Measurements from ENCODE around the gene NCKAP5. TPM values are rescaled to one million over a fixed set of nuclear protein-coding genes. Genes with fewer than 3 reads are reported as not detected.

The NCKAP5 gene
- total RNA-seq, 3 donors from 2014 or later (not counting 1 experiment from before 2014, with no cell fraction given) = 0.12 to 0.20 TPM; not detected in 1

DNA sequence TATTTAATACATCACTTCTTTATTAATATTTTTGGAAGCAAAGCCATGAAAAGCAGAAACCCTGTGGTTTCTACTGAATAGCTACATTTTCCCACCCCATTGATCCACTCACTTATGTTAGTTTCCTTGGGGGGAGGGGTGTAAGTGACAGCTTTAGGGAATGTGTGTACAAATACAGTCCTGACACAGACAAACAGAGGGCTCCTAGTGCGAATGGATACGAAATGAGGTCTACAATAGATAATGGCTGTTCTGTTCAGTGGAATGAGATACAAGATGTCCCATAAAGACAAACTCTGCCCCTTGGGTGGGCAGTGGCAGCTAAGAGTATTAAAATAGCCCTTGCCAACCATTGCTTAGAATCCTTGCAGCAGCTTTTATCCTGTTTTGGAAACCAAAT is 312.9 kb downstream of the NCKAP5 start:
- H3K9me3 ChIP-seq (ENCODE audit: control insufficient read depth, insufficient read depth, low read length) = peaks cover 3% of the 10 kb centered on the region
- H3K36me3 Mint-ChIP-seq = no peaks in the 10 kb centered on the region
- no peak for ATAC-seq
- H3K27ac ChIP-seq (ENCODE audit: low read length) = no peak overlapping the region
- no peaks in the 10 kb centered on the region for H3K27me3 ChIP-seq (ENCODE audit: control insufficient read depth, insufficient read depth, low read length)
- no peak overlapping the region for H3K4me3 ChIP-seq (ENCODE audit: low read length)
- DNase-seq = no peak
- no peaks in the 10 kb centered on the region for H3K4me1 Mint-ChIP-seq
- H3K4me3 Mint-ChIP-seq = no peak overlapping the region
- no peaks in the 10 kb centered on the region for H3K36me3 ChIP-seq (ENCODE audit: control insufficient read depth, insufficient read depth, low read length)
- no peaks in the 10 kb centered on the region for H3K4me1 ChIP-seq (ENCODE audit: control insufficient read depth, insufficient read depth, low read length)
- WGBS (ENCODE audit: insufficient coverage) = 83% methylated on average over 2 of the region's 2 CpGs
- H3K9me3 Mint-ChIP-seq = peaks cover 0 to 3% of the 10 kb centered on the region in 2 donors
- intact Hi-C loops (cut with micrococcal nuclease) = no loop called here
- no peaks in the 10 kb centered on the region for H3K27me3 Mint-ChIP-seq (ENCODE audit: low read depth in 2 of 2)
- TF ChIP-seq, protein P1, sequence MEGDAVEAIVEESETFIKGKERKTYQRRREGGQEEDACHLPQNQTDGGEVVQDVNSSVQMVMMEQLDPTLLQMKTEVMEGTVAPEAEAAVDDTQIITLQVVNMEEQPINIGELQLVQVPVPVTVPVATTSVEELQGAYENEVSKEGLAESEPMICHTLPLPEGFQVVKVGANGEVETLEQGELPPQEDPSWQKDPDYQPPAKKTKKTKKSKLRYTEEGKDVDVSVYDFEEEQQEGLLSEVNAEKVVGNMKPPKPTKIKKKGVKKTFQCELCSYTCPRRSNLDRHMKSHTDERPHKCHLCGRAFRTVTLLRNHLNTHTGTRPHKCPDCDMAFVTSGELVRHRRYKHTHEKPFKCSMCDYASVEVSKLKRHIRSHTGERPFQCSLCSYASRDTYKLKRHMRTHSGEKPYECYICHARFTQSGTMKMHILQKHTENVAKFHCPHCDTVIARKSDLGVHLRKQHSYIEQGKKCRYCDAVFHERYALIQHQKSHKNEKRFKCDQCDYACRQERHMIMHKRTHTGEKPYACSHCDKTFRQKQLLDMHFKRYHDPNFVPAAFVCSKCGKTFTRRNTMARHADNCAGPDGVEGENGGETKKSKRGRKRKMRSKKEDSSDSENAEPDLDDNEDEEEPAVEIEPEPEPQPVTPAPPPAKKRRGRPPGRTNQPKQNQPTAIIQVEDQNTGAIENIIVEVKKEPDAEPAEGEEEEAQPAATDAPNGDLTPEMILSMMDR (IDR thresholded peaks at IDR 0.05) = no peak
- no peak overlapping the region for H3K27ac Mint-ChIP-seq

DNA sequence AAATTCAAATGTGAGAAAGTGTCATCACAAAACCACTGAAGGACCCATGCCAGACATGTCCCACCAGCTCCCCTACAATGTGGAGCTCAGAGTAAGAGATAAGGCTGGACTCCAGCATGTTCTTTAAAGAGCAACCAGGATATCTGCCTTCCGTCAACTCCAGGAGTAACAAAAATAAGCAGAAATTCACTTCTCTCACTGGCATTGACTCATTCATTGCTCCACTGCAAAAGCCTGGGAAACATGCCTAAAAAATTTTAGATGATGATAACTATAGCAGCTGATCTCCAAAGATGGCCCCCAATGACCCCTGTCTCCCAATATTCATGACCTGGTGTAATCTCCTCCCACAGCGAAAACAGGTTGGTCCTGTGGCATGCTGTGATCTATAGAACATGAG is 314.5 kb downstream of the NCKAP5 start:
- no peaks in the 10 kb centered on the region for H3K4me1 ChIP-seq (ENCODE audit: control insufficient read depth, insufficient read depth, low read length)

DNA sequence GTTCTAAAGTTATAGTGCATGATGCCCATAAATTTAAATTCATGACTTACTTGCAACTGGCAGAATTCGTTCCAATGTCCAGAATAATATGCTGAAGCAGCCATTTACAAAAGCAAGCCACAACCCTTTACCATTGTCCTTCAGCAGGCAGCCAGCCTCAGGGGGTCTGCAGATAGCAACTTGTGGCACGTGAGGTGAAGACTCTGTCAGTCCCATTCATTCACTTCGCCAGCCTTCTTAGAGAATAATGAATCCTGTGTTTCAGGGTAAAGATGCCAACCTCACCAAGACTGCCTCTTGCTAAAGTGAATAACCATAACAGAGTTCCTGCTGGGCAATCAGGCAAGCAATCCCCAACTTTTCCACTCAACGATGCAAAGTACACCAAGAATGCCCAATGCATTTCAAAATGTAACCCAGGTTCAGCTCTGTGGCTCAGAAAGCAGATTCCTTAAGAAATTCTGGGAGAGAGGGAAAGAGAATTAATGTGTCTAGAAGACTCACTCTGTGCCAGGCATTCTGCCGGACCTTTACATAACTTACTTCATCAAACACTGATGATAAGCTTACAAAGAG is 315.4 kb downstream of the NCKAP5 start:
- intact Hi-C loops (cut with micrococcal nuclease) = no loop called here
- TF ChIP-seq, protein P1 (IDR thresholded peaks at IDR 0.05) = no peak
- Mint-ChIP-seq H3K27me3 (ENCODE audit: low read depth in 2 of 2) (no peaks in the 10 kb centered on the region), H3K4me1 (no peaks in the 10 kb centered on the region), H3K27ac (no peak overlapping the region), H3K9me3 (peaks cover 3 to 4% of the 10 kb centered on the region in 2 donors), H3K4me3 (no peak overlapping the region), H3K36me3 (no peaks in the 10 kb centered on the region)
- Histone ChIP-seq H3K9me3 (ENCODE audit: control insufficient read depth, insufficient read depth, low read length) (peaks cover 4% of the 10 kb centered on the region), H3K27me3 (ENCODE audit: control insufficient read depth, insufficient read depth, low read length) (no peaks in the 10 kb centered on the region), H3K27ac (ENCODE audit: low read length) (no peak overlapping the region), H3K4me1 (ENCODE audit: control insufficient read depth, insufficient read depth, low read length) (no peaks in the 10 kb centered on the region), H3K4me3 (ENCODE audit: low read length) (no peak overlapping the region), H3K36me3 (ENCODE audit: control insufficient read depth, insufficient read depth, low read length) (no peaks in the 10 kb centered on the region)
- DNase-seq (no peak), ATAC-seq (no peak)
- 82% methylated on average over 5 of the region's 5 CpGs for WGBS (ENCODE audit: insufficient coverage)

More for the DNA sequence above, 314.5 kb downstream of the NCKAP5 start:
- no peaks in the 10 kb centered on the region for H3K36me3 ChIP-seq (ENCODE audit: control insufficient read depth, insufficient read depth, low read length)
- Mint-ChIP-seq H3K36me3 (no peaks in the 10 kb centered on the region), H3K4me3 (no peak overlapping the region), H3K4me1 (no peaks in the 10 kb centered on the region), H3K27ac (no peak overlapping the region), H3K9me3 (peaks cover 3 to 4% of the 10 kb centered on the region in 2 donors), H3K27me3 (ENCODE audit: low read depth in 2 of 2) (no peaks in the 10 kb centered on the region)
- no peak overlapping the region for H3K27ac ChIP-seq (ENCODE audit: low read length)
- TF ChIP-seq, protein P1 (IDR thresholded peaks at IDR 0.05) = no peak
- H3K27me3 ChIP-seq (ENCODE audit: control insufficient read depth, insufficient read depth, low read length) = no peaks in the 10 kb centered on the region
- ATAC-seq = no peak
- intact Hi-C loops (cut with micrococcal nuclease) = no loop called here
- DNase-seq = no peak
- WGBS (ENCODE audit: insufficient coverage) = 89% methylated on average over 2 of the region's 2 CpGs
- H3K9me3 ChIP-seq (ENCODE audit: control insufficient read depth, insufficient read depth, low read length) = peaks cover 4% of the 10 kb centered on the region
- no peak overlapping the region for H3K4me3 ChIP-seq (ENCODE audit: low read length)

DNA sequence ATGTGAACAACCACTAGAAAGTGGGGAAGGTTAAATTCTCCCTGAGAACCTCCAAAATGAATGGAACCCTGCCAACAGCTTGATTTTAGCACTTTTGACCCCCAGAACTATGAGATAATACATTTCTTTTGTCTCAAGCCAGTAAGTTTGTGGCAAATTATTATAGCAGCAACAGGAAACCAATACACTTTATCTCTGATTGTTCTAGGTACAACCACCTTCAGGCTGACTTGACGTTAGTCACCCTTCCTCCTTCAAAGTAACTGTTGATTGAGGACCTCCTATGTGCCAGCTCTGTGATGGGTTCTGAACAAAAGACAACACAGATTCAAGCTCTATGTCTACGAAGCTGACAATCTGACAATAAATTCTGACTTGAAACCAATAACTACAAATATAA is 318.9 kb downstream of the NCKAP5 start:
- Histone ChIP-seq H3K9me3 (ENCODE audit: control insufficient read depth, insufficient read depth, low read length) (peaks cover 4% of the 10 kb centered on the region), H3K36me3 (ENCODE audit: control insufficient read depth, insufficient read depth, low read length) (no peaks in the 10 kb centered on the region), H3K4me3 (ENCODE audit: low read length) (no peak overlapping the region), H3K4me1 (ENCODE audit: control insufficient read depth, insufficient read depth, low read length) (no peaks in the 10 kb centered on the region), H3K27me3 (ENCODE audit: control insufficient read depth, insufficient read depth, low read length) (no peaks in the 10 kb centered on the region), H3K27ac (ENCODE audit: low read length) (no peak overlapping the region)
- Mint-ChIP-seq H3K4me1 (no peaks in the 10 kb centered on the region), H3K4me3 (no peak overlapping the region), H3K27me3 (ENCODE audit: low read depth in 2 of 2) (no peaks in the 10 kb centered on the region), H3K27ac (no peak overlapping the region), H3K9me3 (peaks cover 5 to 10% of the 10 kb centered on the region in 2 donors), H3K36me3 (no peaks in the 10 kb centered on the region)
- DNase-seq (no peak), ATAC-seq (no peak)
- WGBS (ENCODE audit: insufficient coverage) = 66% methylated on average over 2 of the region's 2 CpGs
- TF ChIP-seq, protein P1 (IDR thresholded peaks at IDR 0.05) = no peak
- intact Hi-C loops (cut with micrococcal nuclease) = no loop called here
